Fibroblast of the conjunctiva (primary cell): Measurements from ENCODE around the gene ODAM.
"Not testable (repeated sequence)": the region's sequence is repeated elsewhere in the genome, so short reads cannot be mapped to it uniquely, and the experiment has no call there.

ENCODE experiments used
- DNase-seq: peaks from one replicate; pipeline ENCODE4 v3.0.0-alpha.2; 2010; ENCODE audit warnings: low read depth

ODAM gene

DNA sequence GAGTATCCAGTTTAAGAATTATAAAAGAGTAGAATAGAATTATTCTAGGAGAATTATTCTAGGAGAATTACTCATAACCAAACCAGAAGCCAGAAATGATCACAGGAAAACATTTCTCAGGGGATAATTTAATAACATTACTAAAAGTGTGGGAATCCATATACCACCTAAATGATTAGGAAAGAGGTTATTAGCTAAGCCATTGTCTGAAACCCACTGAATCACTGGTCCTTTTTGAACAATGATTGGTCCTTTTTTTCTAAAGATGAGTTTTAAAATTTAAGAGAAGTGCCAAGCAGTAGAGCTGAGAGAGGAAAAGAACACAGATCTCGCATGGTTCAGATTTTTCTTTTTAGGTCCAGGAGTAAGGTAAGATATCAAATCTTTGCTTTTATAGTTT is at the start of gene ODAM:
ODAM (plus strand) TSS at position 301 of the 400 bp plus-strand sequence. CDS start 819 bp downstream, outside the sequence.
- DNase-seq, result no peak

- no peak for DNase-seq
Measured at GRCh38 chr4:70151271-70151670, 44.3 kb upstream of the ODAM start.

DNA sequence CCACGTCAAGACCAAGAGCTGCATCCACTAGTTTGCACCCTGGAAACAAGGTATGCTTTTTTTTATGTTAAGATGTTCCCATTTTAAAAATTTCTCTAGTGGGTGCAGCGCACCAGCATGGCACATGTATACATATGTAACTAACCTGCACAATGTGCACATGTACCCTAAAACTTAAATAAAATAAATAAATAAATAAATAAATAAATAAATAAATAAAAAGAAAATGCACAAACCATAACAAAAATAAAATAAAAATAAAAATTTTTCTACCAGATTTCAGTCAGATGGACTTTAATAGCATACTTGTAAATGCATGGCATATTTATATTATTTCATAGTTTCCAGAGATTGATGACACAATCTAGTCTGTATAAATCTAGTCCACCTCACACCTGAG is 43.4 kb upstream of the ODAM start:
- DNase-seq, result no peak

DNA sequence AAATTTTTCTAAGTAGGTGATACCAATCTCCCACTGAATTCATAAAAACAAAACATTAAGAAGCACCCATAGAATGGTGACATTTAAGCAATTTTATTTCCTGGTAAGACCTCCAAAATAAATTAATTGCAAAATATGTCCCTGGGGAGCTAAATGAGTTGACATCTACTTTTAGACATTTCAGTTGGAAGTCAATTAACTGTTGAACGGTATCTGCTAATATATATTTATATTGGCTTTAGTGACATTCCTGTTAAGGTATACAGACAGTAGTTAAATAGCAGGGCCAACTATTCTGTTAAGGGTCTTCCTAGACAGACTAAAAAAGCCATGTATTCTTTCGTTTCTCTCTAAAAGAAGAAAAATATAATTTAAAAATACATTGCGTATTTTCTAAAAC is 41.6 kb upstream of the ODAM start, which contains the start of gene PRR27:
PRR27 (plus strand) TSS at position 301 of the 400 bp plus-strand sequence. CDS start 139 bp downstream, outside the sequence.
- no peak for DNase-seq

- DNase-seq, result no peak
Measured at GRCh38 chr4:70158576-70158975, 36.9 kb upstream of the ODAM start.

DNA sequence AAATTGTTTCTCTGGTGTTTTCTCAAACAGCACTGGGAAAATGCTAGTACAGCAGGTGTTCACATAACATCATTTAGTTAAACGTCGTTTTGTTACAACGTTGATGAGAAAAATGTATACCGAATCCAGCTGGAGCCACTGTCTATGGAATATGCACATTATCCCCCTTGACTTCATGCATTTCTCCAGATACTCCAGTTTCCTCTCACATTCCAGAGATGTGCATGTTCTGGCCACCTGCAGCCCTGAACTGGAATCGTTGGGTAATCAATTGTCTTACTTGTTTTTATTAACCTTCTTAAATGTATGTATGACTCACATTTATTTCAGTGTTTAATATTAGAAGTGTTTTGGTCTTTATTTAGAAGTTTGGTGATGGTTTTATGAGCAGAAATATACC is 18.4 kb upstream of the ODAM start:
- no peak for DNase-seq

- no peak for DNase-seq
Measured at GRCh38 chr4:70178075-70178660, 17.4 kb upstream of the ODAM start.

DNA sequence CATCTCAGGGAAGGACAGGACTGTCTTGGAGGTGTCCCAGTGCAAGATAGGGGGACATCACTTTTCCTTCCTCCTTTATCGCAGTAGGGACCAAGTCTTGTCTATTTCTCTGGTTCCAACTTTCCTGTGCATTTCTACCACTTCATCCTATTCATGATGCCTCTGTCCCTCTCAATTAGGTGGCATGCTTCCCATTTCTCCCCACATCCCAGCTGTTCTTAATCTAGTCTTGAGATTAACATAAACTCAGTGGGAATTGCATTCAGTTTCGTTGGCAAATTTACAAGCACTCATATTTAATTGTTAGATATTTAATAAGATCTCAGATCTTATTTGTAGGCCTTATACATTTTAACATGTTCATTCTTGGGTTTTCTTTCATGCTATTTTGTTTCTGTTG is 15.7 kb upstream of the ODAM start:
- no peak for DNase-seq

GRCh38 chr4:70181864-70182263 is 13.7 kb upstream of the ODAM start:
- no peak for DNase-seq

- no peak for DNase-seq
Measured at GRCh38 chr4:70182517-70183167, 12.9 kb upstream of the ODAM start.

DNA sequence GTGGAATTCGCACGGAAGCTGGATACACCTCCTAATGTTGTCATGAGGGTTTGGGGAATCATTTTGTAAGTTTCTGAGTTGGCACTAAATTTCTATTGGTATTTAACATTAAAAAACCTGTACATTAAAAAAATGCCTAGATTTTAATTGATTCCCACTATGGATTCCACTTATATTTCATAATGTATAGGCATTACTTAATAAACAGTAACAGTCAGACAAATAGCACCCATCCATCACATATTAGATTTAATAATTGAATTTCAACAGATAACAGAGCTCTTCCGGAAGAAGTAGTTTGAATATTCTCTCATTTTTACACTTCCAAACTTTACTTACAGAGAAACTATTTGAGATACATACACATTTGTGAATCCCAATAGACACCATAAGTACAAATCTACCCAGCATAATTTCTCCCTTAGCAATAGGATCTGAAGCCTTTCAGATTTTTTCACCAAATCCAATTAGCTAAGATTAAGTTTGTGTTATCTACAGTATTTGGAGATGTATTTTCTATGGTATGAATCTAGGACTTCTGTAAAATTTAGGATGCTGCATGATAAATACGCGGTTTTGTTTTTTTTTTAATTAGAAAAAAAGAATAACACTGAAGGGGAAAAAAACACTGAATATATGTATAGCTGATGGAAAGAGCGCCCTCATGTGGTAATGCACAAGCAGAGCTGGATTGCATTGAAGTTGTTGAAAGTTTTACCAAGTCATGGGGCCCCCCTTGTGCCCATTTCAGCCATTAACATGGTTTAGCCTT is 12.2 kb upstream of the ODAM start:
- peak; percentile 61 for DNase-seq

GRCh38 chr4:70183940-70184246 is 11.6 kb upstream of the ODAM start:
- no peak for DNase-seq

DNA sequence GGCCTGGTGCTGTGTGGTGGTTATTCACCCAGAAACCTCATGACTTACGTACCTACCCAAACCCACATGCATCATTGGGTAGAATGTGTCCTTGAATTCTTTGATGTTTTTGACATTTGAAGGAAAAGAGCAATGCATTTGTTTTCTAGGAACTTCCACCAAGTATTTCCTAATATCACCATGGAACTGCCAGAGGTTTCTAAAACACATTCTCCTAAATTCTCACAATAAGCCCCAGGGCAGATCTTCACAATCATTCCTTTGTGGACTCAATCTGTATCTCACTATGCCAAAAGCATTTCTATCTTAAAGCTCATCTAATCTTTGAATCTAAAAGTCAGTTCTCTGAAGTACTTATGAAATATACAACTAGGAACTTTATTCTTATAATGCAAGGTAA is 8.3 kb upstream of the ODAM start:
- no peak for DNase-seq

- no peak for DNase-seq
Measured at GRCh38 chr4:70190579-70190978, 4.9 kb upstream of the ODAM start.

DNA sequence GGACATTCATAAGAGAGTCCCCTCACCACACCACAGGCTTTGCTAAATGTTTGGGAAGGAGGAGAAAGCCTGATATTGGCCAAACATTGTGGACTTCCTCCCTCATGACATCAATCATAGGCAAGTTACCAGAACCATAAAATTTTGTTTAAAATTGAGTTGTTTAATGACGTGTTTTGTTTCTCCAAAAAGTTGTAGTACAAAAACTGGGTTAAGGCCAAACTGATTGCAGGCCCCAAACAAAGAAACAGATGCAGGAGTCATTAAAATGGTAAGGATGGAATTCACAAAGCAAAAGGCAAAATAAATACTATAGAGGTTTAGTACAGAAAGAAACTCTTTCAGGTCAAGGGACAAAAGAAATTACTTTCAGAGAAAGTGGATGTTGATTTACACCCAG is 3.9 kb upstream of the ODAM start:
- DNase-seq, result no peak

GRCh38 chr4:70192895-70193294 is 2.6 kb upstream of the ODAM start:
- no peak for DNase-seq

DNA sequence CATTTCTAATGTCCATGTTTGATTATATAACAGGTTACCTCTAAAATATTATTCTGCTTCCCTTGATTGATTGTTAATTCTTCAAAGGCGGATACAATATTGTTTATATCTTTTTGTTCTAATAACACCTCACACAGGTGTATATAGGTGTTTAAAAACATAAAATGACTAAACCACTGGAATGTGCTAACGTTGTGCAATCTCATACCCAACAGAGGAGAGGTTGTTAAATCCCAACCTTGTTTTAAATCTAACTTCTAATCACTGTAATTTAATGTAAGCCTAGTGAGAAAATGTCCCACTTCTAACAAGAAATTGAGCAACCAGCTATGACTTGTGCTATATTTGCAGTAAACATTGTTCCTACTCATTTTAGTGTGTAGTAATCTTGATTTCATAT is 1.3 kb downstream of the ODAM start:
- DNase-seq, result no peak

DNA sequence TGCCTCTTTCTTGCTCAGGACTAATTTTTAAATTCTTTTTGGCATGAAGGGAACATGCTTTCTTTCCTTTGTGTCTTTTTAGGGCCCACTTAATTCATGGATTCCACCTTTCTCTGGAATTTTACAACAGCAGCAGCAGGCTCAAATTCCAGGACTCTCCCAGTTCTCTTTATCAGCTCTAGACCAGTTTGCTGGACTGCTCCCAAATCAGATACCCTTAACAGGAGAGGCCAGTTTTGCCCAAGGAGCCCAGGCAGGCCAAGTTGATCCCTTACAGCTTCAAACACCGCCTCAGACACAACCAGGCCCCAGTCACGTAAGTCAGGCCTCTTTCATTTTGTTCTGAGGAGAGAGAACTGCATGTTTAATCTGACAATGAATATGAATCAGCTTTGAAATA is 2.3 kb downstream of the ODAM start:
- DNase-seq, result no peak

GRCh38 chr4:70203601-70204000 is 8.1 kb downstream of the ODAM start:
- DNase-seq, result no peak

- DNase-seq, result not testable (repeated sequence)
Measured at GRCh38 chr4:70212752-70213151, 17.2 kb downstream of the ODAM start.

- not testable (repeated sequence) for DNase-seq
Measured at GRCh38 chr4:70216109-70216508, 20.6 kb downstream of the ODAM start.

GRCh38 chr4:70216550-70216949 is 21.0 kb downstream of the ODAM start:
- DNase-seq, result not testable (repeated sequence)

DNA sequence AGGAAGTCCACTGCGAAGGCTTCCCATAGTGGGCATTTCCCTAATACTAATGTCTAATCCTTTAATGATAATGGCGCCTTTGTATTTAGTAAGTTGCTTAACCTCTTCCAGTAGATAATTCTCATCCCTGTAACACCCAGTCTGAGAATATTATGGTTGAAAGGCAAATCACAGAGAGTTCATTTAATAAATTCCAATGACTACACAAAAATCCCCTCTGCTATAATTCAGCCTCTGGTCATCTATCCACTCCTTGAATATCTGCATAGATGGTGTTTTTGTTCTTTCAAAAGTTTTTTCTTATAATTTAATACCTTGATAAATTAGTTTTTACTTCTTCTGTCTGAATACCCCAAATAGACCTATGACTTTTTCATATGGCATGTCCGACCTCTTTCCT is 25.9 kb downstream of the ODAM start:
- not testable (repeated sequence) for DNase-seq
